Measurements from ENCODE around the gene KRTAP12-1.
"Not testable (repeated sequence)": the region's sequence is repeated elsewhere in the genome, so short reads cannot be mapped to it uniquely, and the experiment has no call there.

The KRTAP12-1 gene

DNA sequence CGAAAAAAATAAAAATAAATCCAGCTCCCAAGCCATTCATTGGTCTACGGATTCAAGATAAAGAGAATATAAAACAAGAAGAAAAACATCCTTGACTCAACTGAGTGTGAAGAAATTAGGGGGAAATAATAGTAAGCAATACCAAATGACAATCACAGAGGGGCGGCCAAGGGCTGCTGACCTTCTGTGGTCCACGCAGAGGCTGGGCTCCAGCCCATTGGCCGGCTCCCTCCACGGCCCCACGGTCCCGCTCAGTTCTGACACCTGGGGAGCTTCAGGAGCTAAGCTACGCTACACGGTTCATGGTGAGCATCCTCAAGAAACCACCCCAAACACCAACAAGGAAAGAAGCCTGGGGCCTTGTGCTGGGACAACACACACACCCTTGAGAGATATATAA is 14.6 kb upstream of the KRTAP12-1 start:
- no peak for DNase-seq (ENCODE audit: low read depth)
- no peak overlapping the region for H3K4me3 ChIP-seq (replicated peaks; ENCODE audit: low read depth, low read length)
- TF ChIP-seq, protein P1, sequence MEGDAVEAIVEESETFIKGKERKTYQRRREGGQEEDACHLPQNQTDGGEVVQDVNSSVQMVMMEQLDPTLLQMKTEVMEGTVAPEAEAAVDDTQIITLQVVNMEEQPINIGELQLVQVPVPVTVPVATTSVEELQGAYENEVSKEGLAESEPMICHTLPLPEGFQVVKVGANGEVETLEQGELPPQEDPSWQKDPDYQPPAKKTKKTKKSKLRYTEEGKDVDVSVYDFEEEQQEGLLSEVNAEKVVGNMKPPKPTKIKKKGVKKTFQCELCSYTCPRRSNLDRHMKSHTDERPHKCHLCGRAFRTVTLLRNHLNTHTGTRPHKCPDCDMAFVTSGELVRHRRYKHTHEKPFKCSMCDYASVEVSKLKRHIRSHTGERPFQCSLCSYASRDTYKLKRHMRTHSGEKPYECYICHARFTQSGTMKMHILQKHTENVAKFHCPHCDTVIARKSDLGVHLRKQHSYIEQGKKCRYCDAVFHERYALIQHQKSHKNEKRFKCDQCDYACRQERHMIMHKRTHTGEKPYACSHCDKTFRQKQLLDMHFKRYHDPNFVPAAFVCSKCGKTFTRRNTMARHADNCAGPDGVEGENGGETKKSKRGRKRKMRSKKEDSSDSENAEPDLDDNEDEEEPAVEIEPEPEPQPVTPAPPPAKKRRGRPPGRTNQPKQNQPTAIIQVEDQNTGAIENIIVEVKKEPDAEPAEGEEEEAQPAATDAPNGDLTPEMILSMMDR (IDR thresholded peaks at IDR 0.05; ENCODE audit: low read length, missing control alignments): no peak

- DNase-seq (ENCODE audit: low read depth): no peak
- TF ChIP-seq, protein P1 (IDR thresholded peaks at IDR 0.05; ENCODE audit: low read length, missing control alignments): no peak
- H3K4me3 ChIP-seq (replicated peaks; ENCODE audit: low read depth, low read length): no peak overlapping the region
These were observed 13.7 kb upstream of the KRTAP12-1 start for GRCh38 chr21:44695641-44696040.

GRCh38 chr21:44695184-44695583 is 13.2 kb upstream of the KRTAP12-1 start:
- no peak overlapping the region for H3K4me3 ChIP-seq (replicated peaks; ENCODE audit: low read depth, low read length)
- TF ChIP-seq, protein P1 (IDR thresholded peaks at IDR 0.05; ENCODE audit: low read length, missing control alignments): no peak
- DNase-seq (ENCODE audit: low read depth): no peak

DNA sequence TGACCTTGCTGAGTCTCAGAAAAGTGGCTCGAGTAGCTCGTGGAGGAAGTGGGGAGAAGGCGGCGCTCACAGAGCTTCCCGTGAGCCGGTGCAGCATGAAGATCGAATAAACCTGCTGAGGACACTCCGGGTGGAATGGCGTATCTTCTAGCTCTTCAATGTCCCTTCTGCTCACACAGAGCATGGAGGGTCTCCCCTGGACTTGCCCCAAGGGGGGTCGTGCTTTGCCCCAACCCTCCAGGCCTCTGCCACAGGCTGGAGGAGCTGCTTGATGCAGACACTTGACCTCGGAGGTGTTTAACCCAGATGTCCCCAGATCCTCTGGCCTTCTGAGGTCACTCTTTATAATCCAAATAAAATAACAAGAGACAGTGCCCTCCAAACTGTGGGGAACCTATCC is 12.8 kb upstream of the KRTAP12-1 start:
- no peak for DNase-seq (ENCODE audit: low read depth)
- TF ChIP-seq, protein P1 (IDR thresholded peaks at IDR 0.05; ENCODE audit: low read length, missing control alignments): no peak
- no peak overlapping the region for H3K4me3 ChIP-seq (replicated peaks; ENCODE audit: low read depth, low read length)

DNA sequence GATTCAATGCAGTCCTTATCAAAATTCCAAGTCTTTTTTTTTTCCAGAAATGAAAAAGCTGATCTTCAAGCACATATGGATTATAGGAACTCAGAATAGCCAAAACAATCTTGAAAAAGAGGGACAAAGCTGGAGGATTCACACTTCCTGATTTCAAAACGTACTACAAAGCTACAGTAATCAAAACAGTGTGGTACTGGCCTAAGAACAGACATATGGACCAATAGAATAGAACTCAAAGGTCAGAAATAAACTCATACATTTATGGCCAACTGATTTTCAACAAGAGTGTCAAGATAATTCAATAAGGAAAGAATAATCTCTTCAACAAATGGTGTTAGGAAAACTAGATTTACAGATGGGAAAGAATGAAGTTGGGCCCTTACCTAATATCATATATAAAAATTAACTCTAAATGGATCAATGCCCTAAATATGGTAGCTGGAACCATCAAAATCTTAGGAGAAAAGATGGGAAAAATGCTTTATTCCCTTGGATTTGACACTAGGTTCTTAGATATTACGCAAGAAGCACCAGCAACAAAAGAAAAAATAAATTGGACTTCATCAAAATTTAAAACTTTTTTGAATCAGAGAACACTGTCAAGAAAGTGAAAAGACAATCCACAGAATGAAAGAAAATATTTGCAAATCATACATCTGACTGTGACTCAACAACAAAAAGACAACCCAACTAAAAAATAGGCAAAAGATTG is 11.0 kb upstream of the KRTAP12-1 start:
- no peak for DNase-seq (ENCODE audit: low read depth)
- TF ChIP-seq, protein P1 (IDR thresholded peaks at IDR 0.05; ENCODE audit: low read length, missing control alignments): no peak
- no peak overlapping the region for H3K4me3 ChIP-seq (replicated peaks; ENCODE audit: low read depth, low read length)

DNA sequence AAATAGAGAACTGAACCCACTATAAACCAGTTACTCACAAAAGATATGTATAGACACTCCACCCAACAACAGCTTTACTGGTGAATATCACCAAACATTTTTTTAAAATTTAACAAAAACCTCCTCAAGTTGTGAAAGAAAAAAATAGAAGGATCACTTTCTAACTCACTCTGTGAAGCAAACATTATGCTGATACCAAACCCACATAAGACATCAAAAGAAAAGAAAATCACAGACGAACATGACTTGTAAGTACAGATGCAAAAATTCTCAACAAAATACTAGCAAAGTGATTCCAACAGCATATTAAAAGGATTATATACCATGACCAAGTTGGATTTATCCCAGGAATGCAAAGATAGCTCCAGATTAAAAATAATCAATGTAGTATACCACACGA is 9.7 kb upstream of the KRTAP12-1 start:
- DNase-seq (ENCODE audit: low read depth): no peak
- H3K4me3 ChIP-seq (replicated peaks; ENCODE audit: low read depth, low read length): no peak overlapping the region
- TF ChIP-seq, protein P1 (IDR thresholded peaks at IDR 0.05; ENCODE audit: low read length, missing control alignments): no peak

- not testable (repeated sequence) for H3K4me3 ChIP-seq (replicated peaks; ENCODE audit: low read depth, low read length); DNase-seq (ENCODE audit: low read depth)
These were observed 7.8 kb upstream of the KRTAP12-1 start for GRCh38 chr21:44689740-44690139.
